ENCODE data around the gene ZNF526. TPM values are rescaled to one million over a fixed set of nuclear protein-coding genes. Genes with fewer than 3 reads are reported as not detected.

ZNF526 gene
- total RNA-seq, 3 donors from 2014 or later: 4.0 to 6.9 (median 6.0) TPM

DNA sequence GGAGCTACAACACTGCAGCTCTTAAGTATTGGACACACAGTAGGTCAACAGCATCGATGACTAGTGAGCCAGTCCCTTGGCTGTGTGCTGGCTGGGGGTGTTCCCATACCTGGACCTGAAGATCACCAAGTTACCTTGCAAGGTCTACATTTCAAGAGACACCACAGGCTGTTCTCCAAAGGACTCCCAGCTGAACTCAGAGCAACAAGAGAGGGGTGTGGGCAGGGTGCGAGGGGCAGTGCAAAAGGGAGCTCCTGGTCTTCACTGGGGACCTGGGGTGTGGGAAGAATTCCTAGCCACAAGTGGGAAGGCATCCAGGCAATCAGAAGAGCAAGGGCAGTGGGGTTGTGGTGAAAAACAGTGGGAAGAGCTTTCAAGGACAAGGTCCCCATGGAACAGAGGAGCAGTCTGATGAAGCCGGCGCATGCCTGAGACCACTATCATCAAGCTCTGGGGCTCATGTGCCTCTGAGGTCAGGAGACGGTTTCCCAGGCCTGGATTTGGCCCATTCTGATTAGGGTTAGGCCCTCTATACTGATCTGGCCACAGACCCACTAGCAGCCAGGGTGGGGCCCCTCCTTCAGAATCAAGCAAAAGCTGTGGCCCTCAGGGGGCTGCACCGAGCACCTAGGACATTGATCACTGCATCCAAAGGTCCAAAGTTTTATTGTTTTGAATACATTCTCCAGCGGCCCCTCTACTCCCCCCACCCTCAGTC is 27.0 kb downstream of the ZNF526 start:
- intact Hi-C loops (cut with DNase I; ENCODE audit: low total_unique reads): no loop called here
- Histone ChIP-seq H3K9me3 (no peaks in the 10 kb centered on the region), H3K27ac (peak overlapping the region; percentile 100), H3K4me1 (peaks cover 7 to 19% of the 10 kb centered on the region in 2 donors), H3K4me3 (no peak overlapping the region), H3K36me3 (no peaks in the 10 kb centered on the region), H3K27me3 (no peaks in the 10 kb centered on the region)
- DNase-seq (ENCODE audit: low spot score in 2 of 2): no peak
- no peak for TF ChIP-seq POLR2AphosphoS5 (IDR thresholded peaks at IDR 0.05)
- TF ChIP-seq, protein P1, sequence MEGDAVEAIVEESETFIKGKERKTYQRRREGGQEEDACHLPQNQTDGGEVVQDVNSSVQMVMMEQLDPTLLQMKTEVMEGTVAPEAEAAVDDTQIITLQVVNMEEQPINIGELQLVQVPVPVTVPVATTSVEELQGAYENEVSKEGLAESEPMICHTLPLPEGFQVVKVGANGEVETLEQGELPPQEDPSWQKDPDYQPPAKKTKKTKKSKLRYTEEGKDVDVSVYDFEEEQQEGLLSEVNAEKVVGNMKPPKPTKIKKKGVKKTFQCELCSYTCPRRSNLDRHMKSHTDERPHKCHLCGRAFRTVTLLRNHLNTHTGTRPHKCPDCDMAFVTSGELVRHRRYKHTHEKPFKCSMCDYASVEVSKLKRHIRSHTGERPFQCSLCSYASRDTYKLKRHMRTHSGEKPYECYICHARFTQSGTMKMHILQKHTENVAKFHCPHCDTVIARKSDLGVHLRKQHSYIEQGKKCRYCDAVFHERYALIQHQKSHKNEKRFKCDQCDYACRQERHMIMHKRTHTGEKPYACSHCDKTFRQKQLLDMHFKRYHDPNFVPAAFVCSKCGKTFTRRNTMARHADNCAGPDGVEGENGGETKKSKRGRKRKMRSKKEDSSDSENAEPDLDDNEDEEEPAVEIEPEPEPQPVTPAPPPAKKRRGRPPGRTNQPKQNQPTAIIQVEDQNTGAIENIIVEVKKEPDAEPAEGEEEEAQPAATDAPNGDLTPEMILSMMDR (IDR thresholded peaks at IDR 0.05): no peak
- no peak for TF ChIP-seq POLR2A (IDR thresholded peaks at IDR 0.05)

- H3K4me3 ChIP-seq: no peak overlapping the region
- intact Hi-C loops (cut with DNase I; ENCODE audit: low total_unique reads): no loop called here
- H3K9me3 ChIP-seq: no peaks in the 10 kb centered on the region
- H3K4me1 ChIP-seq: peaks cover 12 to 25% of the 10 kb centered on the region in 2 donors
- no peak for TF ChIP-seq POLR2AphosphoS5 (IDR thresholded peaks at IDR 0.05)
- TF ChIP-seq POLR2A (IDR thresholded peaks at IDR 0.05): no peak
- TF ChIP-seq, protein P1 (IDR thresholded peaks at IDR 0.05): no peak
- H3K27me3 ChIP-seq: no peaks in the 10 kb centered on the region
- H3K27ac ChIP-seq: peak overlapping the region; percentile 100
- no peaks in the 10 kb centered on the region for H3K36me3 ChIP-seq
- DNase-seq (ENCODE audit: low spot score in 2 of 2): no peak
Observed at GRCh38 chr19:42247640-42248199, 27.6 kb downstream of the ZNF526 start.

- Histone ChIP-seq H3K9me3 (no peaks in the 10 kb centered on the region), H3K36me3 (no peaks in the 10 kb centered on the region), H3K4me1 (peaks cover 14 to 28% of the 10 kb centered on the region in 2 donors), H3K4me3 (no peak overlapping the region), H3K27me3 (no peaks in the 10 kb centered on the region), H3K27ac (peak overlapping the region; percentile 100)
- TF ChIP-seq, protein P1 (IDR thresholded peaks at IDR 0.05): no peak
- TF ChIP-seq POLR2A (IDR thresholded peaks at IDR 0.05) (no peak), POLR2AphosphoS5 (IDR thresholded peaks at IDR 0.05) (no peak)
- no peak for DNase-seq (ENCODE audit: low spot score in 2 of 2)
- intact Hi-C loops (cut with DNase I; ENCODE audit: low total_unique reads): no loop called here
Observed at GRCh38 chr19:42248270-42249148, 28.4 kb downstream of the ZNF526 start.

GRCh38 chr19:42249149-42249750 is 29.1 kb downstream of the ZNF526 start:
- TF ChIP-seq, protein P1 (IDR thresholded peaks at IDR 0.05): no peak
- no peak for TF ChIP-seq POLR2A (IDR thresholded peaks at IDR 0.05)
- TF ChIP-seq POLR2AphosphoS5 (IDR thresholded peaks at IDR 0.05): no peak
- Histone ChIP-seq H3K4me1 (peaks cover 14 to 28% of the 10 kb centered on the region in 2 donors), H3K27ac (peak overlapping the region; percentile 100), H3K27me3 (no peaks in the 10 kb centered on the region), H3K9me3 (no peaks in the 10 kb centered on the region), H3K36me3 (no peaks in the 10 kb centered on the region), H3K4me3 (no peak overlapping the region)
- DNase-seq (ENCODE audit: low spot score in 2 of 2): no peak
- intact Hi-C loops (cut with DNase I; ENCODE audit: low total_unique reads): no loop called here
